Neural cell (in vitro differentiated cells): ENCODE measurements around the gene CBX6.

ENCODE experiments used
- POLR2AphosphoS5 ChIP-seq: IDR thresholded peaks from 2 replicates; pipeline ENCODE4 v1.6.1; 2012
- RAD21 ChIP-seq: fragments of 450-650 bp; conservative IDR thresholded peaks from 2 replicates; pipeline ENCODE4 v1.6.1; 2014; ENCODE audit warnings: antibody characterized with exemption, mild to moderate bottlenecking, moderate library complexity
- SMC3 ChIP-seq: fragments of 450-650 bp; conservative IDR thresholded peaks from 2 replicates; pipeline ENCODE4 v1.6.1; 2014; ENCODE audit warnings: antibody characterized with exemption, mild to moderate bottlenecking, moderate library complexity; ENCODE audit not compliant: poor library complexity
- TAF1 ChIP-seq: IDR thresholded peaks from 2 replicates; pipeline ENCODE4 v1.6.1; 2012; ENCODE audit warnings: low read depth
- TF ChIP-seq, protein P1 (sequence below): fragments of 450-650 bp; IDR thresholded peaks from 2 replicates; pipeline ENCODE4 v1.5.1; 2014; ENCODE audit warnings: antibody characterized with exemption, mild to moderate bottlenecking, moderate library complexity; ENCODE audit not compliant: poor library complexity, severe bottlenecking

DNA sequence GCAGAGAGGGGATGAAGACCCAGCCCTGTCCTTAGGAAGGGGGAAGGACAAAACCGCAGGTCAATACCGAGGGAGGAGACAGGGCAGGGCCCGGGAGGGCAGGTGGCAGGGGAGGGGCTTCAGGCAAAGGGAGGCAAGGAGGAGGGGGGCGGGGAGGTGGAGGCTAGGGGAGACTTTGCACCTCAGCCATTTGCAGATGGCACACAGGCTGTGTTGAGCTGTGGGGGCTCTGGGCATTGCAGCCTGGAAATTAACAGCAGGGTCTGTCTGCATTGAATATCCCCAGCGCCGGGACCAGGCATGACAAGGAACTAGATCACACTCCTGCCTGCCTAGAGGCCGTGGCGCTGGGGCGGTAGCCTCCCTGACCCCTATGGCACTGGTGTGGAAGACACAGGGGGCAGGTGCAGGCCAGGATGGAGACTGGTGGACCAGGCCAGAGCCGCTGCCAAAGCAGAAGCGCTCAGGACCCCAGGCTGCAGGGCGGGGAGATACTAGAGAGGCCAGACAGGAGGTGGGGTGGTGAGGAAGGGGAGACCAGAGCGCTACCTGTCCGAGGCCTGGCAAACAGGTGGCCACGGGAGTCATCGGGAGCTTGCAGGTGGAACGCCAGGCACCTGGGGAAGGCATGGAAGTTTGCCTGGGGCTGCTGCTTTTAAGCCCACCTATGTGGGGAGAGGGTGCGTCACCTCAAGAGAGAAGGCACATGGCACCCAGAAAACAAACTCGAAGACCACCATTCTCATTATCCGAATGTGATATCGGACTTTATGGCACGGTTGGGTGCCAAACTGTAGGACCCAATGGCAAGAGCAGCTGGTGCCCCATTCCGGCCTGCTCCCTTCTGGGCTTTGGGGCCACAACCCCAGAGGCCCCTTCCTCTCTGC, 11.5 kb downstream of the CBX6 start:
- TF ChIP-seq POLR2AphosphoS5 (no peak), SMC3 (no peak), TAF1 (no peak), RAD21 (no peak)
- TF ChIP-seq, protein P1, sequence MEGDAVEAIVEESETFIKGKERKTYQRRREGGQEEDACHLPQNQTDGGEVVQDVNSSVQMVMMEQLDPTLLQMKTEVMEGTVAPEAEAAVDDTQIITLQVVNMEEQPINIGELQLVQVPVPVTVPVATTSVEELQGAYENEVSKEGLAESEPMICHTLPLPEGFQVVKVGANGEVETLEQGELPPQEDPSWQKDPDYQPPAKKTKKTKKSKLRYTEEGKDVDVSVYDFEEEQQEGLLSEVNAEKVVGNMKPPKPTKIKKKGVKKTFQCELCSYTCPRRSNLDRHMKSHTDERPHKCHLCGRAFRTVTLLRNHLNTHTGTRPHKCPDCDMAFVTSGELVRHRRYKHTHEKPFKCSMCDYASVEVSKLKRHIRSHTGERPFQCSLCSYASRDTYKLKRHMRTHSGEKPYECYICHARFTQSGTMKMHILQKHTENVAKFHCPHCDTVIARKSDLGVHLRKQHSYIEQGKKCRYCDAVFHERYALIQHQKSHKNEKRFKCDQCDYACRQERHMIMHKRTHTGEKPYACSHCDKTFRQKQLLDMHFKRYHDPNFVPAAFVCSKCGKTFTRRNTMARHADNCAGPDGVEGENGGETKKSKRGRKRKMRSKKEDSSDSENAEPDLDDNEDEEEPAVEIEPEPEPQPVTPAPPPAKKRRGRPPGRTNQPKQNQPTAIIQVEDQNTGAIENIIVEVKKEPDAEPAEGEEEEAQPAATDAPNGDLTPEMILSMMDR, result no peak
